HUDEP-2 (cell line): ENCODE data around the gene AGPS.

Source experiments
- DNase-seq, 76 experiments: peaks; one replicate each; lab custom pipeline; 2025; ENCODE audit not compliant: unreplicated experiment in 76 of 76; lab: John Stamatoyannopoulos, UW

Gene AGPS

GRCh38 chr2:177579486-177580036 lies 187.0 kb downstream of the AGPS start:
- no peak for DNase-seq

- no peak for DNase-seq
Measured at GRCh38 chr2:177582000-177582399, 189.4 kb downstream of the AGPS start.

- DNase-seq = no peak
Measured at GRCh38 chr2:177584030-177584692, 191.6 kb downstream of the AGPS start.

GRCh38 chr2:177585234-177585863 lies 192.8 kb downstream of the AGPS start:
- DNase-seq = no peak

- no peak for DNase-seq
Measured at GRCh38 chr2:177586154-177586553, 193.6 kb downstream of the AGPS start.

GRCh38 chr2:177587371-177587770 lies 194.8 kb downstream of the AGPS start:
- DNase-seq = no peak

GRCh38 chr2:177588671-177589070 lies 196.1 kb downstream of the AGPS start:
- no peak for DNase-seq

GRCh38 chr2:177589186-177589585 lies 196.6 kb downstream of the AGPS start:
- no peak for DNase-seq

GRCh38 chr2:177592397-177592796 lies 199.8 kb downstream of the AGPS start:
- DNase-seq = no peak

- DNase-seq = no peak
Measured at GRCh38 chr2:177592945-177593344, 200.4 kb downstream of the AGPS start.

GRCh38 chr2:177593402-177593801 lies 200.8 kb downstream of the AGPS start:
- DNase-seq = no peak
